ENCODE measurements around the gene DMPK.

Gene DMPK

DNA sequence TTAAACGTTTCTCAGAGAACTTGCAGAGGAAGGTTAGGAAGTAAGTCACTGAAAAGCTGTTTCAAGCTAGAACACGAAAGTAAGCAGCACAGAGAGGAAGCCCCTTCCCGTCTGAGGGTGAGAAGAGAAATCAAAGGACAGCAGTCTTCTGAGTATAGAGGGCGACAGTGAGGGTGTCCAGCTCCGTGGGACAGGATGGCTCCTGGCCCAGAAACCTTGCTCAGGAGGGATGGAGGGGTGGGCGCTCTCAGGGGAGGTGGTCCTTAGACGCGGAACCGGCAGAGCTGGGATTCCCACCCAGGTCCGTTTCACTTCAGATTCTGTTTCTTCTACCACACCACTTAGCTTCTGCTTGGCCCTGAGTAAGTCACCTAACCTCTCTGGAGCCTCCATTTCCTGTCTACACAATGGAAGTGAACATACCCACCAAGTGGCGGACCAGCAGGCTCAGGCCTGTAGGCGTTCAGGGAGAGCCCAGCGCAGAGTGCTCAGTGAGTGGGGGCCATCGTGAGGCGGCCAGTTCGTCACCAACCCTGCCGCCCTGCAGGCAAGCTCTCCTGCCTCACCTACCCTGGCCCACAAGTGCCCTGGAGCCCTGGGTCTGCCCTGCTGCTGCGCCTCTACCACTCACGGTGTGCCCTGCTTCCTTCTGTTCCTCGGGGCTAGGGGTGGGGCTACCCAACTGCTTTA is 38.3 kb upstream of the DMPK start:
- Mint-ChIP-seq H3K27ac (no peak overlapping the region), H3K9me3 (no peaks in the 10 kb centered on the region), H3K4me3 (no peak overlapping the region), H3K27me3 (no peaks in the 10 kb centered on the region), H3K4me1 (peaks cover 3% of the 10 kb centered on the region), H3K36me3 (peaks cover 11% of the 10 kb centered on the region)
- DNase-seq (ENCODE audit: low spot score in 2 of 2) (no peak), ATAC-seq (ENCODE audit: low read depth) (no peak)

DNA sequence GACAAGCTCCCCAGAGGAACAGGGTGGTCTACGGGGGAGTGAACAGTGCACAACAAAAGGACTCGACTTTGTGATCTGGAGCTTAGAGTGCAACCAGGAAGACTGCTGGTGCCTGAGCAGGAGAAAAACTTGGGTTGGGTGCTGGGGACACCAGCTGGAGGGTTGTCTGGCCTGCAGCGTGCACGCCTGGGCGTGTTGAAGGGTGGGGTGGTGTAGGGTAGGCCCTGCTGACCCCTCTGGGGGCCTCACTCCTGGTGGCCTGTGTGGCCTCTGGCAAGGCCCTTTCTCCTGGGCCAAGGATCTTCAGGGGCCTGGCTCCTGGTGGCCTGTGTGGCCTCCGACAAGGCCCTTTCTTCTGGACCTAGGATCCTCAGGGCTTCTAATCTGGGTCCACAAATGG is 37.5 kb upstream of the DMPK start:
- DNase-seq (ENCODE audit: low spot score in 2 of 2): no peak
- Mint-ChIP-seq H3K36me3 (peaks cover 11% of the 10 kb centered on the region), H3K4me1 (peaks cover 3% of the 10 kb centered on the region), H3K4me3 (no peak overlapping the region), H3K27ac (no peak overlapping the region), H3K9me3 (no peaks in the 10 kb centered on the region), H3K27me3 (no peaks in the 10 kb centered on the region)
- ATAC-seq (ENCODE audit: low read depth): no peak

DNA sequence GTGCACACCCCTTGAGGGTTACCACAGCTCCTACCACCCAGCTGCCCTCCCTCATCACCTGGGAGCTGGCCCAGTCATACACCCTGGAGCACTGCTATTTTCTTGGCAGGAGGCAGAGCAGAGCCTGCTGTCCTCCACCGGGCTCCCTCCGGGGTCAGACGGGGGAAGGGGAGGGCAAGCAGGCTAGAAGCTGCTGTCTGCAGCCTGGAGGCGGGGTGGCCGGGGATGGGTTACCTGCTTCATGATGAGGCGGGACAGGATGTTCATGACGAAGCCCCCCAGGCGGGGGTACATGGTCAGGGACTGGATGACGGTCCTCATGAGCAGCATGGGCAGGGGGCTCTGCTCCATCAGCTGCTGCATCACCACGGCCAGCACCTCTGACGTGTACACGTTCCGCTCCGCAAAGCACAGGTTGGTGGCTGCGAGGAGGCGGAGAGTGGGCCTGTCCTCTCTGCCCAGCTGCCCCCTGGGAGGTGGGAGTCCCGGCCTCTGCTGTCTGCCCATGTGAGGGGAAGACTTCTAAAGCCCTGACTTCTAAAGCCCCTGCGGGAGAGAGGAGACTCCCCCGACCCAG is 35.5 kb upstream of the DMPK start:
- Mint-ChIP-seq H3K4me1 (peaks cover 3% of the 10 kb centered on the region), H3K36me3 (peaks cover 7% of the 10 kb centered on the region), H3K27me3 (no peaks in the 10 kb centered on the region), H3K27ac (no peak overlapping the region), H3K9me3 (no peaks in the 10 kb centered on the region), H3K4me3 (no peak overlapping the region)
- ATAC-seq (ENCODE audit: low read depth) (no peak), DNase-seq (ENCODE audit: low spot score in 2 of 2) (no peak)

DNA sequence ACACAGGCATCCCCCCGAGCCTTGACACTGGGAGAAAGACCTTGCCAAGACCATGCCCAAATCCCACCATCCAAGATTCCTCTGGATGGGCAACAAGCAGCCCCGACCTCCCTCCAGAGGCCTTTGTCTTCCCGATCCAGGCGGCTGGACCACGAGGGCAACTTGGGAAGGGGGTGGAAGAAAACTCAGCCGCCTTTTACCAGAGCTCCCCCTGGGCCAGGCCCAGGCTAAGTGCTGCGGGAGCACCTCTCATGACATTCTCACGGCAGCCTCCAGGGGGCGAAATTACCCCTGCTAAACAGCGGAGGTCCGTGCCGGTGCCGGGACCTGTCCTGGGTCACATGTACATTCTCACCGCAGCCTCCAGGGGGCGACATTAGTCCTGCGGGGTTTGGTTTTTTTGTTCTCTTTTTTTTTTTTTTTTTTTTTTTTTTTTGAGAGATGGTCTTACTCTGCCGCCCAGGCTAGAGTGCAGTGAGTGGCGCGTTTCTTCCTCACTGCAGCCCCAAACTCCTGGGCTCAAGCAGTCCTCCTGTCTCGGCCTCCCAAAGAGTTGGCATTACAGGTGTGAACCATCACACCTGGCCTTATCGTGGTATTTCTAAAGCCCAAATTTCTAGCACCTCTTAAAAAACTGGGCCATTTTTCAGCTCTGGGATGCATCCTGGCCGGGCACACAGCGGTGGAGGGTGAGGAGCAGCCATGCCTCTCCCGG is 34.9 kb upstream of the DMPK start:
- H3K27ac Mint-ChIP-seq: no peak overlapping the region
- H3K4me1 Mint-ChIP-seq: peaks cover 3% of the 10 kb centered on the region
- DNase-seq (ENCODE audit: low spot score in 2 of 2) (peak; percentile 98 to 99), ATAC-seq (ENCODE audit: low read depth) (peak; percentile 99)
- H3K27me3 Mint-ChIP-seq: no peaks in the 10 kb centered on the region
- H3K36me3 Mint-ChIP-seq: peaks cover 7% of the 10 kb centered on the region
- H3K9me3 Mint-ChIP-seq: no peaks in the 10 kb centered on the region
- H3K4me3 Mint-ChIP-seq: no peak overlapping the region

DNA sequence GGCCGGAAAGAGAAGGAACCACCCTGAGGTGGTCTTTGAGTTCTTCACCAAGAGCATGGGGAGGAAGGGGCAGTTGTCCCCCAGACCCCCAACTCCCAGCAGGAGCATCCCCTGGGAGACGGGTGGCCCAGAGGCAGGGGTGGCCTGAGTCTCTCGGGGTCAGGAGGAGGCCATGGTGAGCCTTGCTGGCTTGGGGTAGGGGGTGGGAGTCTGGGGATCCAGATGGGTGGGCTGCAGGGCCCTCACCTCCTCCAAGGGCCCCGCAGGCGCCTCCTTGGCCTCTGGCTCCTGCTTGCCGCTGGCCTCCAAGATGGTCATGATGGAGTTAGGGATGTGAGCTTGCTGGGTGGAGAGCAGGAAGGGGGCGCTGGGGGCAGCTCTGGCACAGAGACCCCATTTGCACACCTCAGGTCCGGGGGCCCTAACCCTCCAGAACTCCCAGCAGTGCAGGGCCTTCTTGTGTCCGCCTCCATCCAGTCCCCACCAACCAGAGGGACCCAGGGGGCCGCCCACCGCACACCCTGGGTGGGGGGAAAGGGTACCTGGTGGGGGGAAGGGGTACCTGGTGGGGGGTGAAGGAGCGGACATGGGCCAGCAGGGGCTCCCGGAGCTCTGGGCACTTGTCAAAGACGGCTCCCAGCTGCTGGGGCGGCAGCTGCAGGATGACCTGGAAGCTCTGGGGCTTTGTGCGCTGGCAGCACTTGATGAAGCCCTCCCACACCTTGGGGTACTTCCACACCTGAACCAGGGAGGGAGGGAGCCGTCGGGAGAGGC is 34.1 kb upstream of the DMPK start:
- Mint-ChIP-seq H3K9me3 (no peaks in the 10 kb centered on the region), H3K27me3 (no peaks in the 10 kb centered on the region), H3K36me3 (peaks cover 7% of the 10 kb centered on the region), H3K27ac (no peak overlapping the region), H3K4me1 (peaks cover 3% of the 10 kb centered on the region), H3K4me3 (no peak overlapping the region)
- DNase-seq (ENCODE audit: low spot score in 2 of 2) (no peak), ATAC-seq (ENCODE audit: low read depth) (no peak)

DNA sequence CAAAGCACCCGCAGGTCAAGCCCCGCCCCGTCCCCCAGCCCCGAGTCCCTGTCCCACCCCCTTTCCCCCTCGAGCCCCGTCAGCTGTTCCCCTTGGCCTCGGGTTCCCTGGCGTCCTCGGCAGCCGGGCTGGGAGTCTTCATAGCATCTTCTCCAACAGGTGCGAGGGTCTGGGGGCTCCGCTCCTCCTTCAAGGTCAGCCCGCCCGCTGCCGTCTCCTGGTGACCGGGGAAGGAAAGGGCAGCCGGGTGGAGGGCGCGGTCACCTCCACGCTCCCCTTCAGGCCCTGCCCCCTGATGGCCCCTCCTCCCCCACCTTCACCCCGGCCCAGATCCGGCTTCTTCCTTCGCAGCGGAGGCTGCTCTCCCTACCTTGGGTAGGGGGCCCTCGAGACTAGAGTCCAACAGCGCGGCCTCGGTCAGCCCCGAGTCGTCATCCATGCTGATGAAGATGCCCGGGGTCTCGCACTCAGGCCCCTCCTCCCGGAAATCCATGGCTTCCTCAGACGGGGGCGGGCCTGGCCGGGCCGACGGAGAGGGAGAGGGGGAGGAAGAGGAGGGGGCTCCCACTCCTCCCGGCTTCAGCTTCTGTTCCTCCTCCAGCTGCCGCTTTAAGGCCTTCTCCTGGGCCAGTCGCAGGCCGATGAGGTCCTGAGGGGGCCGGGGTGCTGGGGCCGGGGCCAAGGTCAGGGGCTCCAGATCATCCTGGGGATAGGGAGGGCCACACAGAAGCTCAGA is 33.4 kb upstream of the DMPK start:
- peaks cover 3% of the 10 kb centered on the region for H3K4me1 Mint-ChIP-seq
- peaks cover 2% of the 10 kb centered on the region for H3K27me3 Mint-ChIP-seq
- H3K36me3 Mint-ChIP-seq: peaks cover 3% of the 10 kb centered on the region
- ATAC-seq (ENCODE audit: low read depth): no peak
- no peak overlapping the region for H3K4me3 Mint-ChIP-seq
- DNase-seq (ENCODE audit: low spot score in 2 of 2): no peak
- H3K9me3 Mint-ChIP-seq: no peaks in the 10 kb centered on the region
- H3K27ac Mint-ChIP-seq: no peak overlapping the region

DNA sequence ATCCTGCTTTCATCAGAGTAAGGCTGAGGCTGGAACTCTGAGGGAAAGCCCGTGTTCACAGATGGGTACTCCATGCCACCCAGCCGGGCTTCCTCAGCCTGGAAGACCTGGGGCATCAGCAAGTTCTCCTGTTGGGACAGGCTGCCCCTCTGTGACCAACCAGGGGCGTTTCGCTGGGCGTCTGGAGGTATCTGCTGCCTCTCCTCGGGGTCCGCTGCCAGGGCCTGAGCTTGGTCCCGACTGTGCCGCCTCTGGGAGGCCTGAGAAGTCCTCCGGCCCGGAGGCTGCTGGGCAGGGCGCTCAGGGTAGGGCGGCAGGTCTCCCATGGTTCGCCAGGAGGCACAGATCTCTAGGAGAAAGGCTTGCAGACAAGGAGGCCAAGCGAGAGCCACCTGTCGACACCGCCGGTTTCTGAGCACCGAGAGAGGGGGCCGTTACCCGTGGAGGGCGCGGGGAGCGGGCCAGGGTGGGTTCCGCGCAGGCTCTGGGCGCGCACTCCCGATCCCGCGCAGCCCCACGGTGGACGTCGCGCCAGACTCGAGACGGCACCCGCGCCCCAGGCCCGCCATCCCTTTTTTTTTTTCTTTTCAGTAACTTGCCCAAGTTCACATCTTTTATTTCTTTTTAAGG is 32.7 kb upstream of the DMPK start, which contains the start of gene RSPH6A:
Gene RSPH6A, minus strand, starts transcription at position 458 of the 630 bp plus-strand sequence. Its CDS starts 132 bp downstream, at position 326.
- ATAC-seq (ENCODE audit: low read depth) (no peak), DNase-seq (ENCODE audit: low spot score in 2 of 2) (no peak)
- Mint-ChIP-seq H3K9me3 (no peaks in the 10 kb centered on the region), H3K4me3 (no peak within 1 kb of the TSS), H3K27ac (no peak within 1 kb of the TSS), H3K4me1 (peaks cover 3% of the 10 kb centered on the region), H3K27me3 (peaks cover 4% of the 10 kb centered on the region), H3K36me3 (peaks cover 3% of the 10 kb centered on the region)

DNA sequence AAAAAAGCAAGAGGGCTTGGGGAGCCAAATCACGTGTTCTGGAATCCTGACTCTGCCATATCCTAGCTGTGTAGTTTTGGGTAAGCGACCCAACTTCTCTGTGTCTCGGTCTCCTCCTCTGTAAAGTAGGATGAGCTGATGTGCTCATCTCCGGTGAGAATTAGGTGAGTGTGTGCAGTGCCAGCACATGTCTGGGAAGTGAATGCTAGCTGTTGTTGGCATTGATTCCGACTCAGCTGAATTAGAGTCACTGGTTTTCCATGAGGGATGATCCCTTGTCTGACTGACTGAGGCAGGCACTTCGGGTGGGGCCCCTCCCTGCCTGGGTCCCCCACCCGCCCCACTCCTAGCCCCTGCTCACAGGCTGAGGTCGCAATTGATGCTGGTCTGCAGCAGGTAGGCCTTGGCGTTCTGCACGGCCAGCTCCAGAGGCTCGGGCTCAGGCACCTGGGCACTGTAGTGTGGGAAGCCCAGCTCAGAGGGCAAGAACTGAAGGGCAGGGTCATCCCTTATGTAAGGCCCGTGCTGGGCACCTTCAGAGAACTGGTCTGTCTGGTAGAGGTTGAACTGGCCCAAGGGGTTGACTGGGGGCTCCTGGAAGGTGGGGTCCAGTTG is 32.0 kb upstream of the DMPK start:
- Mint-ChIP-seq H3K36me3 (no peaks in the 10 kb centered on the region), H3K27ac (no peak overlapping the region), H3K4me1 (peaks cover 3% of the 10 kb centered on the region), H3K9me3 (no peaks in the 10 kb centered on the region), H3K27me3 (peaks cover 4% of the 10 kb centered on the region), H3K4me3 (no peak overlapping the region)
- DNase-seq (ENCODE audit: low spot score in 2 of 2) (no peak), ATAC-seq (ENCODE audit: low read depth) (no peak)

DNA sequence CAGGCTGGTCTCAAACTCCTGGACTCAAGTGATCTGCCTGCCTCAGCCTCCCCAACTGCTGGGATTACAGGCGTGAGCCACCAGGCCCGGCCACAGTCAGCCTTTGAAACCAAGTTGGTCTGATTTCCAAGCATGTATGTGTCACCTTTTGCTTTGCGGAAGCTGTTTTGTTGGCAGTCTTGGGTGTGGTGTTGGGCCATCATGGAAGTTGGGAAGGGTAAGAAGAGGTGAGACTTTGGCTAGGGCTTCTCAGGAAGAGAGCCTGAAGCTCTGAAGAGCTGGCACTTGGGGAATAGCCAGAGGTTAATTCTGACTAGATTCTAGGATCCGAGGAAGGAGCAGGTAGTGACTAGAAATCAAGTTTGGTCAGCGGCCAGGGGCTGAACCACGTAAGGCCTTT is 30.0 kb upstream of the DMPK start:
- no peak overlapping the region for H3K27ac Mint-ChIP-seq
- no peaks in the 10 kb centered on the region for H3K36me3 Mint-ChIP-seq
- peaks cover 3% of the 10 kb centered on the region for H3K4me1 Mint-ChIP-seq
- H3K4me3 Mint-ChIP-seq: no peak overlapping the region
- no peak for DNase-seq (ENCODE audit: low spot score in 2 of 2)
- no peaks in the 10 kb centered on the region for H3K9me3 Mint-ChIP-seq
- H3K27me3 Mint-ChIP-seq: peaks cover 4% of the 10 kb centered on the region
- ATAC-seq (ENCODE audit: low read depth): no peak

DNA sequence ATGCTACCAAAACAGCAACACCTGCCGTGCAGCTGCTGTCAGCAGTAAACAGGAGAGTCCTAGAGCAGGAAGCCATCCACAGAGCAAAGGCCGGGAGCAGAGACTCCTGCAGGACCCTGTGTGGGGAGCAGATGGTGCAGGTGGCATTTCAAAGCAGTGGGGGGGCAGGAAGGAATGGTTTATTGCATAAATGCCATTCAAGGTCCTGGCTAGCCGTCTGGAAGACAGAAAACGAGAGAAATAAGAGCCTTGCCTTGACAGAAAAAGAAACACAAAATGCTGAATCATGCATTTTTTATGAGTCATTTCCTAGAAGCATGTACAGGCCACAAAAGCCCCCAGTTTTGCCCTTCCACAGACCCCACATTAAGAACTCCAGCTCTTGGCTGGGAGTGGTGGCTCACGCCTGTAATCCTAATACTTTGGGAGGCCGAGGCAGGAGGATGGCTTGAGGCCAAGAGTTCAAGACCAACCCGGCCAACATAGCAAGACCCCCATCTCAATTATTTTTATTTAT is 27.4 kb upstream of the DMPK start:
- Mint-ChIP-seq H3K9me3 (no peaks in the 10 kb centered on the region), H3K4me3 (no peak overlapping the region), H3K36me3 (no peaks in the 10 kb centered on the region), H3K4me1 (peaks cover 5% of the 10 kb centered on the region), H3K27ac (no peak overlapping the region), H3K27me3 (peaks cover 6% of the 10 kb centered on the region)
- ATAC-seq (ENCODE audit: low read depth): no peak
- no peak for DNase-seq (ENCODE audit: low spot score in 2 of 2)

DNA sequence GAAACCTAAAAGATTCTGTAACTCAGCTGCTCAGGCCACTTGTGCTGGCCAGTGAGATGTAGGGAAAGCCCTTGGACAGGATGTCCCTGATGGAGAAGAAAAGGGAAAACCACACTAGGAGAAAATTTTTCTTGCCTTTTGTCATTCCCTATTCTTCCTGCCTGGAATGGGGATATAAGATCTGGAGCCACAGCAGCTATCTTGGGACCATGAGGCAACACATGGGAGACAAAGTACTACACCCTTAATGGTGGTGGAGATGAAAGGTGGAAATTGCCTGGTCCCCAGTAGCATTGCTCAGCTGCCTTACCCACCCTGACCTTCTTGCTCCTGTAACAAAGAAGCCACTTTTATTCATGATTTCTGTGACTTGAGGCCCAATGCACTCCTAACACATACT is 23.4 kb upstream of the DMPK start:
- Mint-ChIP-seq H3K27ac (no peak overlapping the region), H3K4me1 (peaks cover 5% of the 10 kb centered on the region), H3K36me3 (no peaks in the 10 kb centered on the region), H3K9me3 (no peaks in the 10 kb centered on the region), H3K4me3 (no peak overlapping the region), H3K27me3 (peaks cover 10% of the 10 kb centered on the region)
- no peak for ATAC-seq (ENCODE audit: low read depth)
- no peak for DNase-seq (ENCODE audit: low spot score in 2 of 2)

DNA sequence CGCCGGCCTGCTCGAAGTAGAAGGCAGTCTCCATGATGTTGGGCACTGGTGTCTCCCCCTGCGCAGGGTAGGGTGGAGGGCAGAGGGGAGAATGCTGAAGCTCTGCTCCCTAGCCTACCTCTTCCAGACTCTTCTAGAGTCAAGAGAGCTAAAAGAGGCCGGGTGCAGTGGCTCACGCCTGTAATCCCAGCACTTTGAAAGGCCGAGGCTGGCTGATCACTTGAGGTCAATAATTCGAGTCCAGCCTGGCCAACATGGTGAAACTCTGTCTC is 22.6 kb upstream of the DMPK start:
- no peaks in the 10 kb centered on the region for H3K9me3 Mint-ChIP-seq
- H3K4me3 Mint-ChIP-seq: no peak overlapping the region
- peaks cover 5% of the 10 kb centered on the region for H3K4me1 Mint-ChIP-seq
- no peaks in the 10 kb centered on the region for H3K36me3 Mint-ChIP-seq
- no peak for DNase-seq (ENCODE audit: low spot score in 2 of 2)
- H3K27me3 Mint-ChIP-seq: peaks cover 8% of the 10 kb centered on the region
- ATAC-seq (ENCODE audit: low read depth): no peak
- no peak overlapping the region for H3K27ac Mint-ChIP-seq
